ENCODE measurements around the gene PVALEF.

DNA sequence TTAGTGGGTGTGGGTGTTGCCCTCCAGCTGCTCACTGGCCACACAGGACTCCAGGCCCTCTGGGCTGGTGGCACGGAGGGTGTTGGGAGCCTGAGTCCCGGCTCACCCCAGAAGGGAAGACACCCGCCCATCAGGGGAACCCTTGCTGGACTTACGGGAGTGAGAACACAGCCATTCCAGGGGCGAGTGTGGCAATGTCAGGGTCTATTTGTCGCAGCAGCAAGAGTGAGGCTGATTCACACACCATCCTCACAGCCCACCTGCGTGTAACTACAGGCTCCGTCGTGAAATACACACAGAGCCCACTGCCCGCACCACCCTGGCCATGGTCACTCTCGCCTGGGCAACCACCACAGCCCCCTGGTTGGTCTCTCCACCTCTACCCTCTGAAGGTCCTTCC lies 18.5 kb downstream of the PVALEF start:
- TF ChIP-seq CTCF (IDR thresholded peaks at IDR 0.05) (no peak), POLR2A (IDR thresholded peaks at IDR 0.05) (no peak)
